ENCODE data around the gene FNDC11. TPM values are rescaled to one million over a fixed set of nuclear protein-coding genes. Genes with fewer than 3 reads are reported as not detected.

Gene FNDC11
- total and polyA plus RNA-seq, 2 of the 13 experiments (the other 11 are each of a cell fraction or from before 2014, with no cell fraction given), result 0.07 TPM; not detected in 1

DNA sequence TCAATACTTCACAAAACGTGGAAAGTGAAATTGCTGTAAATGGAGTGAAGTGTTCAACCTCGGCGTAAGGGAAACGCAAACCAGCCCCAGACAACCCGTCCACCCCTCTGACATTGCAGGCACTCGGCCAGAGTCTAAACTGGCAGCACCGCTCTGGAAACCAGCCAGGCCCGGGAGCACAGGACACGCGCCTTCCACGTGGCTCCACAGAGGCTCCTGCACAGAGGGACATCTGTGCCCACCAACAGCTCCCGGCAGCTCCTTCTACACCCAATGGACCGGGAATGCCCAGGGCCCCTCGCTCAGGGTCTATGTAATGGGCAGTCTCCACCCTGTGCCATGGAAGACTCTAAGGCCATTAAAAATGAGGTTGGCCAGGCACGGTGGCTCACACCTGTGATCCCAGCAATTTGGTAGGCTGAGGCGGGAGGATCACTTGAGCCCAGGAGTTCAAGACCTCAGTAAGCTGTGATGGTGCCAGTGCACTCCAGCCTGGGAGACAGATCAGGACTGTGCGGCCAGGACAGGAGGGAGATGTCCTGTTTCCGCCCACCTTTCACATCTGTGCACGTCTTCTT lies 23.4 kb downstream of the FNDC11 start (continued):
- TF ChIP-seq, protein P1, sequence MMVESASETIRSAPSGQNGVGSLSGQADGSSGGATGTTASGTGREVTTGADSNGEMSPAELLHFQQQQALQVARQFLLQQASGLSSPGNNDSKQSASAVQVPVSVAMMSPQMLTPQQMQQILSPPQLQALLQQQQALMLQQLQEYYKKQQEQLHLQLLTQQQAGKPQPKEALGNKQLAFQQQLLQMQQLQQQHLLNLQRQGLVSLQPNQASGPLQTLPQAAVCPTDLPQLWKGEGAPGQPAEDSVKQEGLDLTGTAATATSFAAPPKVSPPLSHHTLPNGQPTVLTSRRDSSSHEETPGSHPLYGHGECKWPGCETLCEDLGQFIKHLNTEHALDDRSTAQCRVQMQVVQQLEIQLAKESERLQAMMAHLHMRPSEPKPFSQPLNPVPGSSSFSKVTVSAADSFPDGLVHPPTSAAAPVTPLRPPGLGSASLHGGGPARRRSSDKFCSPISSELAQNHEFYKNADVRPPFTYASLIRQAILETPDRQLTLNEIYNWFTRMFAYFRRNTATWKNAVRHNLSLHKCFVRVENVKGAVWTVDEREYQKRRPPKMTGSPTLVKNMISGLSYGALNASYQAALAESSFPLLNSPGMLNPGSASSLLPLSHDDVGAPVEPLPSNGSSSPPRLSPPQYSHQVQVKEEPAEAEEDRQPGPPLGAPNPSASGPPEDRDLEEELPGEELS (CRISPR knock-in tag; IDR thresholded peaks at IDR 0.05), result no peak
- TF ChIP-seq GABPB1 (CRISPR knock-in tag; IDR thresholded peaks at IDR 0.05) (peak; percentile 51), ZNF333 (CRISPR knock-in tag; IDR thresholded peaks at IDR 0.05; ENCODE audit: borderline replicate concordance) (peak; percentile 39; the same call in 1 of the 2 replicates), XRCC5 (optimal IDR thresholded peaks at IDR 0.05; ENCODE audit: low read length) (no peak), PAX8 (CRISPR knock-in tag; IDR thresholded peaks at IDR 0.05; ENCODE audit: borderline replicate concordance) (no peak), SALL1 (CRISPR knock-in tag; IDR thresholded peaks at IDR 0.05) (peak; percentile 78), SALL2 (CRISPR knock-in tag; IDR thresholded peaks at IDR 0.05) (0 out of 2 replicates have a peak, but pooled peaks have one; percentile 29), ZNF33B (CRISPR knock-in tag; IDR thresholded peaks at IDR 0.05) (no peak), CBFB (CRISPR knock-in tag; IDR thresholded peaks at IDR 0.05) (0 out of 2 replicates have a peak, but pooled peaks have one; percentile 35), RBM22 (optimal IDR thresholded peaks at IDR 0.05; ENCODE audit: low read length) (no peak), ZNF264 (CRISPR knock-in tag; IDR thresholded peaks at IDR 0.05) (0 out of 2 replicates have a peak, but pooled peaks have one; percentile 43), BHLHE40 (IDR thresholded peaks at IDR 0.05; ENCODE audit: low read length) (peak; percentile 39; the same call in 1 of the 2 replicates), ISL2 (CRISPR knock-in tag; IDR thresholded peaks at IDR 0.05) (peak; percentile 57), FOSL2 (CRISPR knock-in tag; IDR thresholded peaks at IDR 0.05) (0 out of 2 replicates have a peak, but pooled peaks have one; percentile 5), ZNF205 (CRISPR knock-in tag; IDR thresholded peaks at IDR 0.05) (0 out of 2 replicates have a peak, but pooled peaks have one; percentile 45)
- TF ChIP-seq, protein P2, sequence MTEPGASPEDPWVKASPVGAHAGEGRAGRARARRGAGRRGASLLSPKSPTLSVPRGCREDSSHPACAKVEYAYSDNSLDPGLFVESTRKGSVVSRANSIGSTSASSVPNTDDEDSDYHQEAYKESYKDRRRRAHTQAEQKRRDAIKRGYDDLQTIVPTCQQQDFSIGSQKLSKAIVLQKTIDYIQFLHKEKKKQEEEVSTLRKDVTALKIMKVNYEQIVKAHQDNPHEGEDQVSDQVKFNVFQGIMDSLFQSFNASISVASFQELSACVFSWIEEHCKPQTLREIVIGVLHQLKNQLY (CRISPR knock-in tag; IDR thresholded peaks at IDR 0.05), result peak; percentile 99
- TF ChIP-seq, protein P3, sequence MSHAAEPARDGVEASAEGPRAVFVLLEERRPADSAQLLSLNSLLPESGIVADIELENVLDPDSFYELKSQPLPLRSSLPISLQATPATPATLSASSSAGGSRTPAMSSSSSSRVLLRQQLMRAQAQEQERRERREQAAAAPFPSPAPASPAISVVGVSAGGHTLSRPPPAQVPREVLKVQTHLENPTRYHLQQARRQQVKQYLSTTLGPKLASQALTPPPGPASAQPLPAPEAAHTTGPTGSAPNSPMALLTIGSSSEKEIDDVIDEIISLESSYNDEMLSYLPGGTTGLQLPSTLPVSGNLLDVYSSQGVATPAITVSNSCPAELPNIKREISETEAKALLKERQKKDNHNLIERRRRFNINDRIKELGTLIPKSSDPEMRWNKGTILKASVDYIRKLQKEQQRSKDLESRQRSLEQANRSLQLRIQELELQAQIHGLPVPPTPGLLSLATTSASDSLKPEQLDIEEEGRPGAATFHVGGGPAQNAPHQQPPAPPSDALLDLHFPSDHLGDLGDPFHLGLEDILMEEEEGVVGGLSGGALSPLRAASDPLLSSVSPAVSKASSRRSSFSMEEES (CRISPR knock-in tag; IDR thresholded peaks at IDR 0.05), result peak; percentile 44; the same call in 1 of the 2 replicates
- TF ChIP-seq, protein P4, sequence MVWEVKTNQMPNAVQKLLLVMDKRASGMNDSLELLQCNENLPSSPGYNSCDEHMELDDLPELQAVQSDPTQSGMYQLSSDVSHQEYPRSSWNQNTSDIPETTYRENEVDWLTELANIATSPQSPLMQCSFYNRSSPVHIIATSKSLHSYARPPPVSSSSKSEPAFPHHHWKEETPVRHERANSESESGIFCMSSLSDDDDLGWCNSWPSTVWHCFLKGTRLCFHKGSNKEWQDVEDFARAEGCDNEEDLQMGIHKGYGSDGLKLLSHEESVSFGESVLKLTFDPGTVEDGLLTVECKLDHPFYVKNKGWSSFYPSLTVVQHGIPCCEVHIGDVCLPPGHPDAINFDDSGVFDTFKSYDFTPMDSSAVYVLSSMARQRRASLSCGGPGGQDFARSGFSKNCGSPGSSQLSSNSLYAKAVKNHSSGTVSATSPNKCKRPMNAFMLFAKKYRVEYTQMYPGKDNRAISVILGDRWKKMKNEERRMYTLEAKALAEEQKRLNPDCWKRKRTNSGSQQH (CRISPR knock-in tag; IDR thresholded peaks at IDR 0.05; ENCODE audit: low read depth), result peak; percentile 60; the same call in 1 of the 2 replicates
- TF ChIP-seq, protein P5, sequence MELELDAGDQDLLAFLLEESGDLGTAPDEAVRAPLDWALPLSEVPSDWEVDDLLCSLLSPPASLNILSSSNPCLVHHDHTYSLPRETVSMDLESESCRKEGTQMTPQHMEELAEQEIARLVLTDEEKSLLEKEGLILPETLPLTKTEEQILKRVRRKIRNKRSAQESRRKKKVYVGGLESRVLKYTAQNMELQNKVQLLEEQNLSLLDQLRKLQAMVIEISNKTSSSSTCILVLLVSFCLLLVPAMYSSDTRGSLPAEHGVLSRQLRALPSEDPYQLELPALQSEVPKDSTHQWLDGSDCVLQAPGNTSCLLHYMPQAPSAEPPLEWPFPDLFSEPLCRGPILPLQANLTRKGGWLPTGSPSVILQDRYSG (CRISPR knock-in tag; IDR thresholded peaks at IDR 0.05), result 0 out of 2 replicates have a peak, but pooled peaks have one; percentile 41
- TF ChIP-seq, protein P6, sequence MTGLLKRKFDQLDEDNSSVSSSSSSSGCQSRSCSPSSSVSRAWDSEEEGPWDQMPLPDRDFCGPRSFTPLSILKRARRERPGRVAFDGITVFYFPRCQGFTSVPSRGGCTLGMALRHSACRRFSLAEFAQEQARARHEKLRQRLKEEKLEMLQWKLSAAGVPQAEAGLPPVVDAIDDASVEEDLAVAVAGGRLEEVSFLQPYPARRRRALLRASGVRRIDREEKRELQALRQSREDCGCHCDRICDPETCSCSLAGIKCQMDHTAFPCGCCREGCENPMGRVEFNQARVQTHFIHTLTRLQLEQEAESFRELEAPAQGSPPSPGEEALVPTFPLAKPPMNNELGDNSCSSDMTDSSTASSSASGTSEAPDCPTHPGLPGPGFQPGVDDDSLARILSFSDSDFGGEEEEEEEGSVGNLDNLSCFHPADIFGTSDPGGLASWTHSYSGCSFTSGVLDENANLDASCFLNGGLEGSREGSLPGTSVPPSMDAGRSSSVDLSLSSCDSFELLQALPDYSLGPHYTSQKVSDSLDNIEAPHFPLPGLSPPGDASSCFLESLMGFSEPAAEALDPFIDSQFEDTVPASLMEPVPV (CRISPR knock-in tag; IDR thresholded peaks at IDR 0.05), result peak; percentile 53; the same call in 1 of the 2 replicates

Measured in HepG2 (cell line).